Stimulated activated CD4-positive, alpha-beta T cell treated with anti-CD3 and anti-CD28 coated beads, TNF-alpha, amount 100 ng/mL, for 4 hours (primary cell): ENCODE results near the gene H2AZ2.
"Not testable (repeated sequence)": the region's sequence is repeated elsewhere in the genome, so short reads cannot be mapped to it uniquely, and the experiment has no call there.

Source experiments
- DNase-seq, 3 experiments: peaks; one replicate each; pipeline ENCODE4 v3.0.0-alpha.2; 2020; ENCODE audit warnings: low read depth in 3 of 3

Gene H2AZ2

GRCh38 chr7:44814919-44815318, 33.0 kb downstream of the H2AZ2 start:
- no peak for DNase-seq

- no peak for DNase-seq
Measured at GRCh38 chr7:44811571-44811970, 36.3 kb downstream of the H2AZ2 start.

GRCh38 chr7:44811093-44811492, 36.8 kb downstream of the H2AZ2 start:
- no peak for DNase-seq

- no peak for DNase-seq
Measured at GRCh38 chr7:44808914-44809393, 38.9 kb downstream of the H2AZ2 start.

GRCh38 chr7:44805950-44806349, 41.9 kb downstream of the H2AZ2 start:
- no peak for DNase-seq

GRCh38 chr7:44803828-44804519, 43.9 kb downstream of the H2AZ2 start:
- not testable (repeated sequence) for DNase-seq

GRCh38 chr7:44802418-44803025, 45.4 kb downstream of the H2AZ2 start:
- no peak for DNase-seq

GRCh38 chr7:44801890-44802289, 46.0 kb downstream of the H2AZ2 start:
- no peak for DNase-seq

GRCh38 chr7:44799939-44800338, 47.9 kb downstream of the H2AZ2 start:
- no peak for DNase-seq

- no peak for DNase-seq
Measured at GRCh38 chr7:44798649-44799305, 49.1 kb downstream of the H2AZ2 start.

GRCh38 chr7:44797329-44798258, 50.3 kb downstream of the H2AZ2 start:
- DNase-seq, result peak; percentile 64 to 69 (median 66)

GRCh38 chr7:44796504-44797328, 51.2 kb downstream of the H2AZ2 start, which contains the start of gene PPIA:
TSS of gene PPIA (plus strand) at chr7:44796681. CDS start at chr7:44796725, 44 bp downstream.
- peak; percentile 98 for DNase-seq

GRCh38 chr7:44796034-44796503, 51.8 kb downstream of the H2AZ2 start:
- no peak for DNase-seq

GRCh38 chr7:44794331-44794730, 53.6 kb downstream of the H2AZ2 start:
- DNase-seq, result no peak

GRCh38 chr7:44793919-44794318, 54.0 kb downstream of the H2AZ2 start:
- DNase-seq, result no peak

- DNase-seq, result no peak
Measured at GRCh38 chr7:44791278-44792219, 56.3 kb downstream of the H2AZ2 start.

GRCh38 chr7:44789990-44790389, 57.9 kb downstream of the H2AZ2 start:
- DNase-seq, result no peak

GRCh38 chr7:44787762-44788161, 60.1 kb downstream of the H2AZ2 start:
- DNase-seq, result no peak

- no peak for DNase-seq
Measured at GRCh38 chr7:44787041-44787440, 60.8 kb downstream of the H2AZ2 start.
